Aorta (tissue), 5 donors: Measurements from ENCODE around the gene PERP. TPM values are rescaled to one million over a fixed set of nuclear protein-coding genes. Genes with fewer than 3 reads are reported as not detected.
"Not testable (repeated sequence)": the region's sequence is repeated elsewhere in the genome, so short reads cannot be mapped to it uniquely, and the experiment has no call there.

ENCODE experiments used
- ATAC-seq: fragments of 200-7000 bp; cut with Tn5 transposase; one replicate; pipeline ENCODE4 v1.9.1; 2022; ENCODE audit warnings: moderate library complexity; ENCODE audit not compliant: low FRiP score
- DNase-seq, 2 donors: peaks; one replicate each; pipeline ENCODE4 v3.0.0-alpha.2; 2020
- H3K27ac ChIP-seq, 2 donors: one replicate each; pipeline ENCODE4 v1.5.1; 2013; ENCODE audit warnings: low read length in 2 of 2, mild to moderate bottlenecking in 2 of 2, moderate library complexity in 2 of 2, control low read depth in 1 of 2, inconsistent platforms in 1 of 2, low read depth in 1 of 2
- H3K27me3 ChIP-seq, 2 donors: one replicate each; pipeline ENCODE4 v1.6.1; 2013; ENCODE audit warnings: control low read depth in 1 of 2, low read length in 1 of 2, mild to moderate bottlenecking in 1 of 2, moderate library complexity in 1 of 2; ENCODE audit not compliant: insufficient read depth in 2 of 2, control insufficient read depth in 1 of 2
- H3K36me3 ChIP-seq, 2 donors: one replicate each; pipeline ENCODE4 v1.6.1; 2013; ENCODE audit warnings: control low read depth in 1 of 2, low read length in 1 of 2, mild to moderate bottlenecking in 1 of 2; ENCODE audit not compliant: insufficient read depth in 2 of 2, control insufficient read depth in 1 of 2
- H3K4me1 ChIP-seq, 2 donors: one replicate each; pipeline ENCODE4 v1.6.1; 2013; ENCODE audit warnings: low read length in 2 of 2, control low read depth in 1 of 2, mild to moderate bottlenecking in 1 of 2, moderate library complexity in 1 of 2; ENCODE audit not compliant: insufficient read depth in 2 of 2, control insufficient read depth in 1 of 2
- H3K4me3 ChIP-seq, 2 donors: one replicate each; pipeline ENCODE4 v1.5.1; 2013; ENCODE audit warnings: low read length in 2 of 2, control low read depth in 1 of 2, mild to moderate bottlenecking in 1 of 2
- H3K9me3 ChIP-seq: one replicate; pipeline ENCODE4 v1.6.1; 2013; ENCODE audit warnings: mild to moderate bottlenecking, low read length; ENCODE audit not compliant: control insufficient read depth
- WGBS, 2 donors: extraction: QIAGEN DNeasy Blood & Tissue Kit; methylation state at CpG; one replicate each; pipeline ENCODE4 v1.1.7; 2013; 5-methylcytosine and 5-hydroxymethylcytosine counted together
- intact Hi-C, 2 donors: fragments of 100-400 bp; cut with DNase I; formaldehyde crosslinking; loops; one replicate each; pipeline versions ENCODE4 v1.14.2 to v1.15.0; 2022
- polyA plus RNA-seq, 2 donors: library from polyadenylated mRNA; stranded (reverse); fragments of 200-250 nt; gene quantifications; one replicate each; pipeline ENCODE4 v1.2.3, GENCODE V29; 2013
- total RNA-seq, 2 donors: library from RNA; stranded (reverse); fragmentation: NEBNext Ultra II Directional; extraction: Animal tissue kit (Norgen Biotek cat#: 25700); gene quantifications; one replicate each; pipeline ENCODE4 v1.2.1, GENCODE V29; 2021
- donor health status: healthy with polysubstance abuse.
- donor health status: Bipolar disorder and iron deficiency.
- donor health status: DM: no; HTN: no; CAD: no.
- donor health status: DM: no; HTN: no; CAD: no.
- donor health status: DM: yes; HTN: yes; CAD: no.

PERP gene
- total and polyA plus RNA-seq, 4 donors: 13.6 to 16.9 (median 15.4) TPM

- intact Hi-C loops: loop anchor here (5.0 to 10.0 kb wide), 6 partner anchors 156 to 646 kb away; partner anchors contain the start of gene HEBP2 (in 2 of the 2)
These were observed 12.0 kb upstream of the PERP start for GRCh38 chr6:138119229-138119628.

GRCh38 chr6:138117376-138117914, 10.2 kb upstream of the PERP start:
- no peak overlapping the region for H3K4me3 ChIP-seq
- no peak overlapping the region for H3K27ac ChIP-seq
- no peaks in the 10 kb centered on the region for H3K27me3 ChIP-seq
- ATAC-seq (no peak), DNase-seq (no peak)
- H3K4me1 ChIP-seq: no peaks in the 10 kb centered on the region
- no peaks in the 10 kb centered on the region for H3K36me3 ChIP-seq
- 62 to 74% methylated on average over 8 of the region's 8 CpGs for WGBS, 2 donors
- no peaks in the 10 kb centered on the region for H3K9me3 ChIP-seq
- intact Hi-C loops: loop anchor here (2.0 to 10.0 kb wide), 7 partner anchors 157 to 647 kb away; partner anchors contain the start of gene HEBP2 (in 2 of the 2)

More at GRCh38 chr6:138119229-138119628, 12.0 kb upstream of the PERP start:
- WGBS, 2 donors: 92 to 100% methylated on average over 1 of the region's 1 CpG
- not testable (repeated sequence) for H3K4me1 ChIP-seq, H3K9me3 ChIP-seq, H3K36me3 ChIP-seq, H3K27ac ChIP-seq, DNase-seq, H3K4me3 ChIP-seq, ATAC-seq, H3K27me3 ChIP-seq

GRCh38 chr6:138116661-138116999, 9.4 kb upstream of the PERP start:
- H3K4me1 ChIP-seq: no peaks in the 10 kb centered on the region
- DNase-seq (no peak), ATAC-seq (no peak)
- 68 to 70% methylated on average over 3 of the region's 3 CpGs for WGBS, 2 donors
- no peak overlapping the region for H3K4me3 ChIP-seq
- H3K27me3 ChIP-seq: no peaks in the 10 kb centered on the region
- H3K9me3 ChIP-seq: no peaks in the 10 kb centered on the region
- intact Hi-C loops: loop anchor here (2.0 to 10.0 kb wide), 7 partner anchors 158 to 648 kb away; partner anchors contain the start of gene HEBP2 (in 2 of the 2)
- no peaks in the 10 kb centered on the region for H3K36me3 ChIP-seq
- H3K27ac ChIP-seq: no peak overlapping the region

GRCh38 chr6:138115877-138116660, 8.8 kb upstream of the PERP start:
- no peaks in the 10 kb centered on the region for H3K27me3 ChIP-seq
- 18 to 19% methylated on average over 13 of the region's 13 CpGs for WGBS, 2 donors
- H3K4me3 ChIP-seq: no peak overlapping the region
- intact Hi-C loops: loop anchor here (2.0 to 10.0 kb wide), 7 partner anchors 159 to 649 kb away; partner anchors contain the start of gene HEBP2 (in 2 of the 2)
- no peaks in the 10 kb centered on the region for H3K9me3 ChIP-seq
- ATAC-seq: peak; percentile 89
- no peaks in the 10 kb centered on the region for H3K4me1 ChIP-seq
- peak in 1 of 2 donors; percentile 55 for DNase-seq
- no peaks in the 10 kb centered on the region for H3K36me3 ChIP-seq
- H3K27ac ChIP-seq: no peak overlapping the region

GRCh38 chr6:138115201-138115600, 8.0 kb upstream of the PERP start:
- DNase-seq (no peak), ATAC-seq (no peak)
- no peaks in the 10 kb centered on the region for H3K9me3 ChIP-seq
- H3K27ac ChIP-seq: no peak overlapping the region
- 58 to 61% methylated on average over 7 of the region's 7 CpGs for WGBS, 2 donors
- H3K27me3 ChIP-seq: no peaks in the 10 kb centered on the region
- H3K4me1 ChIP-seq: no peaks in the 10 kb centered on the region
- intact Hi-C loops: loop anchor here (5.0 to 10.0 kb wide), 6 partner anchors 160 to 650 kb away; partner anchors contain the start of gene HEBP2 (in 2 of the 2)
- H3K36me3 ChIP-seq: no peaks in the 10 kb centered on the region
- no peak overlapping the region for H3K4me3 ChIP-seq

- H3K36me3 ChIP-seq: no peaks in the 10 kb centered on the region
- ATAC-seq (no peak), DNase-seq (no peak)
- 66 to 84% methylated on average over 3 of the region's 3 CpGs for WGBS, 2 donors
- H3K4me3 ChIP-seq: no peak overlapping the region
- H3K9me3 ChIP-seq: no peaks in the 10 kb centered on the region
- intact Hi-C loops: loop anchor here (5.0 to 10.0 kb wide), 4 partner anchors 161 to 651 kb away; partner anchors contain the start of gene HEBP2 (in 2 of the 2)
- no peaks in the 10 kb centered on the region for H3K4me1 ChIP-seq
- no peaks in the 10 kb centered on the region for H3K27me3 ChIP-seq
- no peak overlapping the region for H3K27ac ChIP-seq
These were observed 6.5 kb upstream of the PERP start for GRCh38 chr6:138113588-138114210.

GRCh38 chr6:138110229-138110628, 3.0 kb upstream of the PERP start:
- no peaks in the 10 kb centered on the region for H3K27me3 ChIP-seq
- intact Hi-C loops: loop anchor here (2.0 to 10.0 kb wide), 5 partner anchors 107 to 655 kb away; partner anchors contain the start of gene HEBP2 (in 2 of the 2)
- H3K27ac ChIP-seq: no peak overlapping the region
- 83 to 85% methylated on average over 3 of the region's 3 CpGs for WGBS, 2 donors
- H3K4me1 ChIP-seq: no peaks in the 10 kb centered on the region
- no peak overlapping the region for H3K4me3 ChIP-seq
- no peaks in the 10 kb centered on the region for H3K9me3 ChIP-seq
- DNase-seq (no peak), ATAC-seq (no peak)
- H3K36me3 ChIP-seq: no peaks in the 10 kb centered on the region

- no peaks in the 10 kb centered on the region for H3K4me1 ChIP-seq
- intact Hi-C loops: loop anchor here in 1 of 2 donors (2.0 to 5.0 kb wide), 2 partner anchors 107 to 402 kb away; no protein-coding TSS in a partner anchor
- H3K27me3 ChIP-seq: no peaks in the 10 kb centered on the region
- H3K36me3 ChIP-seq: no peaks in the 10 kb centered on the region
- DNase-seq (peak; percentile 70 to 78), ATAC-seq (peak; percentile 87)
- no peak overlapping the region for H3K4me3 ChIP-seq
- no peaks in the 10 kb centered on the region for H3K9me3 ChIP-seq
- H3K27ac ChIP-seq: no peak overlapping the region
- WGBS, 2 donors: 2 to 4% methylated on average over 7 of the region's 7 CpGs
These were observed 2.1 kb upstream of the PERP start for GRCh38 chr6:138109042-138109997.
